ENCODE measurements around the gene PHLPP1.

DNA sequence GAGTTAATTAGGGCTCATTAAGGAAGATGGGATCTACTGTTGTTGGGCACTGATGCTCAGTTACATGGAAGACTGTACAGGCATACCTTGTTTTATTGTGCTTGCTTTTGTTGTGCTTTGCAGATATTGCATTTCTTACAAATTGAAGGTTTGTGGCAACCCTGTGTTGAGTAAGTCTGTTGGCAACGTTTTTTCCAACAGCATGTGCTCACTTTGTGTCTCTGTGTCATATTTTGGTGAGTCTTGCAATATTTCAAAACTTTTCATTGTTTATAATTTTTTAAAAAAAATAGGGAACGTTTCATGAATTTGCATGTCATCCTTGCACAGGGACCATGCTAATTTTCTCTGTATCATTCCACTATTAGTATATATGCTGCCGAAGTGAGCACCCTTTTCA is 15.6 kb downstream of the PHLPP1 start:
- TF ChIP-seq, protein P1, sequence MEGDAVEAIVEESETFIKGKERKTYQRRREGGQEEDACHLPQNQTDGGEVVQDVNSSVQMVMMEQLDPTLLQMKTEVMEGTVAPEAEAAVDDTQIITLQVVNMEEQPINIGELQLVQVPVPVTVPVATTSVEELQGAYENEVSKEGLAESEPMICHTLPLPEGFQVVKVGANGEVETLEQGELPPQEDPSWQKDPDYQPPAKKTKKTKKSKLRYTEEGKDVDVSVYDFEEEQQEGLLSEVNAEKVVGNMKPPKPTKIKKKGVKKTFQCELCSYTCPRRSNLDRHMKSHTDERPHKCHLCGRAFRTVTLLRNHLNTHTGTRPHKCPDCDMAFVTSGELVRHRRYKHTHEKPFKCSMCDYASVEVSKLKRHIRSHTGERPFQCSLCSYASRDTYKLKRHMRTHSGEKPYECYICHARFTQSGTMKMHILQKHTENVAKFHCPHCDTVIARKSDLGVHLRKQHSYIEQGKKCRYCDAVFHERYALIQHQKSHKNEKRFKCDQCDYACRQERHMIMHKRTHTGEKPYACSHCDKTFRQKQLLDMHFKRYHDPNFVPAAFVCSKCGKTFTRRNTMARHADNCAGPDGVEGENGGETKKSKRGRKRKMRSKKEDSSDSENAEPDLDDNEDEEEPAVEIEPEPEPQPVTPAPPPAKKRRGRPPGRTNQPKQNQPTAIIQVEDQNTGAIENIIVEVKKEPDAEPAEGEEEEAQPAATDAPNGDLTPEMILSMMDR (IDR thresholded peaks at IDR 0.05; ENCODE audit: low read depth, low read length), result no peak
- no peak for TF ChIP-seq POLR2A (IDR thresholded peaks at IDR 0.05; ENCODE audit: extremely low read depth, insufficient read length)

All from NB4 (cell line).